ENCODE results near the gene EXT2. TPM values are rescaled to one million over a fixed set of nuclear protein-coding genes. Genes with fewer than 3 reads are reported as not detected.

Gene EXT2
- total RNA-seq, 1 donor from 2014 or later, result 95.6 TPM

- H3K27me3 ChIP-seq (ENCODE audit: control insufficient read depth, insufficient read depth, low read length), result no peaks in the 10 kb centered on the region
- H3K36me3 ChIP-seq (ENCODE audit: control insufficient read depth, insufficient read depth, low read length), result peaks cover 6% of the 10 kb centered on the region
- FAIRE-seq (no peak), DNase-seq (ENCODE audit: low read depth) (no peak)
- TF ChIP-seq, protein P1, sequence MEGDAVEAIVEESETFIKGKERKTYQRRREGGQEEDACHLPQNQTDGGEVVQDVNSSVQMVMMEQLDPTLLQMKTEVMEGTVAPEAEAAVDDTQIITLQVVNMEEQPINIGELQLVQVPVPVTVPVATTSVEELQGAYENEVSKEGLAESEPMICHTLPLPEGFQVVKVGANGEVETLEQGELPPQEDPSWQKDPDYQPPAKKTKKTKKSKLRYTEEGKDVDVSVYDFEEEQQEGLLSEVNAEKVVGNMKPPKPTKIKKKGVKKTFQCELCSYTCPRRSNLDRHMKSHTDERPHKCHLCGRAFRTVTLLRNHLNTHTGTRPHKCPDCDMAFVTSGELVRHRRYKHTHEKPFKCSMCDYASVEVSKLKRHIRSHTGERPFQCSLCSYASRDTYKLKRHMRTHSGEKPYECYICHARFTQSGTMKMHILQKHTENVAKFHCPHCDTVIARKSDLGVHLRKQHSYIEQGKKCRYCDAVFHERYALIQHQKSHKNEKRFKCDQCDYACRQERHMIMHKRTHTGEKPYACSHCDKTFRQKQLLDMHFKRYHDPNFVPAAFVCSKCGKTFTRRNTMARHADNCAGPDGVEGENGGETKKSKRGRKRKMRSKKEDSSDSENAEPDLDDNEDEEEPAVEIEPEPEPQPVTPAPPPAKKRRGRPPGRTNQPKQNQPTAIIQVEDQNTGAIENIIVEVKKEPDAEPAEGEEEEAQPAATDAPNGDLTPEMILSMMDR (IDR thresholded peaks at IDR 0.05; ENCODE audit: insufficient read depth, low read length, severe bottlenecking), result no peak
- no peak overlapping the region for H3K4me3 ChIP-seq (ENCODE audit: low read depth, low read length)
Observed at GRCh38 chr11:44235765-44236201, 140.3 kb downstream of the EXT2 start.

DNA sequence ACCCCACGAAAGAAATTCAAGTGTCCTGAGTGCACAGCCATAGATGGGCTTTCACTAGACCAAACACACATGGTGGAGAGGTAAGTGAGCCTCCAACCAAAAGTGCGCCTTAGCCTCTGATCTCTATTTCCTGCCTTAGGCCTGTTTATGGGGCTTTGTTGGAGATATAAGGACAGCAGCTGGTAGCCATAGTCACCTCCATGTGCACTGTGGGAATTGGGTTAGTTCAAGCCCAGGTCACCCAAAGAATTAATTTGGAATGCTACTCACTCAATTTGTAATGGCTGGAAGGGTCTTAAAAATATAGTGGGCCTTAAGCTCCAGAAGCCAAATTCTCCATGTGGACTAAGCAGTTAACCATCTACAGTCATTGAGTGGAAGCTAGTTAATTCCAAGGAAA lies 140.8 kb downstream of the EXT2 start:
- Histone ChIP-seq H3K4me3 (ENCODE audit: low read depth, low read length) (no peak overlapping the region), H3K36me3 (ENCODE audit: control insufficient read depth, insufficient read depth, low read length) (peaks cover 6% of the 10 kb centered on the region), H3K27me3 (ENCODE audit: control insufficient read depth, insufficient read depth, low read length) (no peaks in the 10 kb centered on the region)
- FAIRE-seq, result no peak
- DNase-seq (ENCODE audit: low read depth), result no peak
- TF ChIP-seq, protein P1 (IDR thresholded peaks at IDR 0.05; ENCODE audit: insufficient read depth, low read length, severe bottlenecking), result no peak

DNA sequence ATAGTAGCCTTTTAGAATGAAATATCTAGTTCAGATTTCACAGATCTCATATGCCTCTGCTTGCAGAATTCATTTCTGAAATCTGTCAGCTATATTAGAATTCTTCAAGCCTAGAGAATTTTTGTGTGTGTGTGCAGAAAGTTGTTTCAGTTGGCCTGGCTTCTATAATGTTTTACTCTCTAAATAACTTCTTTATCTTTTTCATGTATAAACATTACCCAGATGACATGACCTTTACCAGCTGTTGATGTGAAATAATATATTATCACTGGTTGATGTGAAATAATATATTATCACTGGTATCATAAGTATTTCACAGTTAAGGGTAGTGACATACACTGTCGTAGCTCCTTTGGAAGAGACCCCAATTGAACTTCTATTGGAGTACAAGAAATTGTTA lies 141.7 kb downstream of the EXT2 start:
- DNase-seq (ENCODE audit: low read depth) (no peak), FAIRE-seq (no peak)
- TF ChIP-seq, protein P1 (IDR thresholded peaks at IDR 0.05; ENCODE audit: insufficient read depth, low read length, severe bottlenecking), result no peak
- peaks cover 8% of the 10 kb centered on the region for H3K36me3 ChIP-seq (ENCODE audit: control insufficient read depth, insufficient read depth, low read length)
- H3K27me3 ChIP-seq (ENCODE audit: control insufficient read depth, insufficient read depth, low read length), result no peaks in the 10 kb centered on the region
- H3K4me3 ChIP-seq (ENCODE audit: low read depth, low read length), result no peak overlapping the region

GRCh38 chr11:44241851-44242250 lies 146.4 kb downstream of the EXT2 start:
- Histone ChIP-seq H3K27me3 (ENCODE audit: control insufficient read depth, insufficient read depth, low read length) (no peaks in the 10 kb centered on the region), H3K36me3 (ENCODE audit: control insufficient read depth, insufficient read depth, low read length) (peaks cover 4% of the 10 kb centered on the region), H3K4me3 (ENCODE audit: low read depth, low read length) (no peak overlapping the region)
- no peak for DNase-seq (ENCODE audit: low read depth)
- FAIRE-seq, result no peak
- TF ChIP-seq, protein P1 (IDR thresholded peaks at IDR 0.05; ENCODE audit: insufficient read depth, low read length, severe bottlenecking), result no peak

DNA sequence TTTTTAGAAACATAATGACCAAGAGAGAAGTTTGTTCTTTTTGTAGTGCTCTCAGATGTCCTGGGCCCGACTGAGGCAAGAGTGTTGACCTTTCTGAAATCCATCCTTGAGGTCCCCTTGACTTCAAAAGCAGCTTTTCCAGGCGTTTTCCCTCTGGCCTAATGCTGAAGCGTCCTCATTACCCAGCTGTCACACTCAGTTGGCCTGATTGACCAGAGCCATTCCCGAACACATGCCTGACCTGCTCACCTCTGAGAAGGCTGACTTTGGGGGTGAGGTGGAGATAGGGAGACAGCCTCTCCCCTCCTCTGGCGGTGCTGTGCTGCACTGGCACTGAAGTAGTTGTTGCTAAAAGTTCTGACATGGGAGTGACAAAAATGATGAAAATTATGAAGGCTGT lies 147.6 kb downstream of the EXT2 start:
- no peak overlapping the region for H3K4me3 ChIP-seq (ENCODE audit: low read depth, low read length)
- FAIRE-seq (no peak), DNase-seq (ENCODE audit: low read depth) (no peak)
- TF ChIP-seq, protein P1 (IDR thresholded peaks at IDR 0.05; ENCODE audit: insufficient read depth, low read length, severe bottlenecking), result no peak
- H3K36me3 ChIP-seq (ENCODE audit: control insufficient read depth, insufficient read depth, low read length), result peaks cover 4% of the 10 kb centered on the region
- no peaks in the 10 kb centered on the region for H3K27me3 ChIP-seq (ENCODE audit: control insufficient read depth, insufficient read depth, low read length)

- peaks cover 4% of the 10 kb centered on the region for H3K36me3 ChIP-seq (ENCODE audit: control insufficient read depth, insufficient read depth, low read length)
- no peaks in the 10 kb centered on the region for H3K27me3 ChIP-seq (ENCODE audit: control insufficient read depth, insufficient read depth, low read length)
- FAIRE-seq, result no peak
- H3K4me3 ChIP-seq (ENCODE audit: low read depth, low read length), result no peak overlapping the region
- TF ChIP-seq, protein P1 (IDR thresholded peaks at IDR 0.05; ENCODE audit: insufficient read depth, low read length, severe bottlenecking), result no peak
- no peak for DNase-seq (ENCODE audit: low read depth)
Observed at GRCh38 chr11:44243595-44244343, 148.3 kb downstream of the EXT2 start.
